WERI-Rb-1 (cell line): Measurements from ENCODE around the gene ACTR1B.
"Not testable (repeated sequence)": the region's sequence is repeated elsewhere in the genome, so short reads cannot be mapped to it uniquely, and the experiment has no call there.

Experiments
- DNase-seq: peaks from one replicate; pipeline ENCODE4 v3.0.0-alpha.2; 2020
- H3K27ac ChIP-seq: fragments of 250-450 bp; sonication (Bioruptor Pico); 2 replicates; pipeline ENCODE4 v1.5.1; 2020; ENCODE audit warnings: mild to moderate bottlenecking, moderate library complexity
- H3K27me3 ChIP-seq: fragments of 250-450 bp; sonication (Bioruptor Pico); 2 replicates; pipeline ENCODE4 v1.5.1; 2021; ENCODE audit warnings: mild to moderate bottlenecking, low read depth, moderate library complexity; ENCODE audit not compliant: insufficient read depth, severe bottlenecking
- H3K36me3 ChIP-seq: fragments of 250-450 bp; sonication (Bioruptor Pico); 2 replicates; pipeline ENCODE4 v1.5.1; 2020; ENCODE audit warnings: mild to moderate bottlenecking, moderate library complexity
- H3K4me3 ChIP-seq: 2 replicates; pipeline ENCODE4 v1.5.1; 2011; ENCODE audit warnings: low read depth, mild to moderate bottlenecking, control low read depth, low read length
- H3K9me3 ChIP-seq: fragments of 250-450 bp; sonication (Bioruptor Pico); 2 replicates; pipeline ENCODE4 v1.5.1; 2021; ENCODE audit warnings: mild to moderate bottlenecking, moderate library complexity; ENCODE audit not compliant: severe bottlenecking
- TF ChIP-seq, protein P1 (sequence below): IDR thresholded peaks from 2 replicates; pipeline ENCODE4 v1.5.1; 2011; ENCODE audit warnings: low read depth, mild to moderate bottlenecking, control low read depth, inconsistent platforms, low read length

The ACTR1B gene

DNA sequence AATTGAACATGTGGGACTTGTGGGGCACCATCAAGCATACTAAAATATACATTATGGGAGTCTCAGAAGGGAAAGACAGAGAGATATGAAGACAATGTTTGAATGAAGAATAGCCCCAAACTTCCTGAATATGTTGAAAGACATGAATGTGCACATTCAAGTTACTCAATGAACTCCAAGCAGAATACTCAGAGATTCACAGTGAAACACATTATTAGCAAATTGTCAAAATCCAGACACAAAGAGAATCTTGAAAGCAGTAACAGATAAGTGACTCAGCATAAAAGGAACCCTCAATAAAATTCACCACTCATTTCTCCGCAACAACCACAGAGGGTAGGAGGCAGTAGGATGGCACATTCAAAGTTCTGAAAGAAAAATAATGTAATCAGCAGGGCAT lies 14.5 kb upstream of the ACTR1B start:
- H3K27me3 ChIP-seq, result no peaks in the 10 kb centered on the region
- no peaks in the 10 kb centered on the region for H3K9me3 ChIP-seq
- no peak overlapping the region for H3K27ac ChIP-seq
- TF ChIP-seq, protein P1, sequence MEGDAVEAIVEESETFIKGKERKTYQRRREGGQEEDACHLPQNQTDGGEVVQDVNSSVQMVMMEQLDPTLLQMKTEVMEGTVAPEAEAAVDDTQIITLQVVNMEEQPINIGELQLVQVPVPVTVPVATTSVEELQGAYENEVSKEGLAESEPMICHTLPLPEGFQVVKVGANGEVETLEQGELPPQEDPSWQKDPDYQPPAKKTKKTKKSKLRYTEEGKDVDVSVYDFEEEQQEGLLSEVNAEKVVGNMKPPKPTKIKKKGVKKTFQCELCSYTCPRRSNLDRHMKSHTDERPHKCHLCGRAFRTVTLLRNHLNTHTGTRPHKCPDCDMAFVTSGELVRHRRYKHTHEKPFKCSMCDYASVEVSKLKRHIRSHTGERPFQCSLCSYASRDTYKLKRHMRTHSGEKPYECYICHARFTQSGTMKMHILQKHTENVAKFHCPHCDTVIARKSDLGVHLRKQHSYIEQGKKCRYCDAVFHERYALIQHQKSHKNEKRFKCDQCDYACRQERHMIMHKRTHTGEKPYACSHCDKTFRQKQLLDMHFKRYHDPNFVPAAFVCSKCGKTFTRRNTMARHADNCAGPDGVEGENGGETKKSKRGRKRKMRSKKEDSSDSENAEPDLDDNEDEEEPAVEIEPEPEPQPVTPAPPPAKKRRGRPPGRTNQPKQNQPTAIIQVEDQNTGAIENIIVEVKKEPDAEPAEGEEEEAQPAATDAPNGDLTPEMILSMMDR, result no peak
- no peaks in the 10 kb centered on the region for H3K36me3 ChIP-seq
- no peak for DNase-seq
- H3K4me3 ChIP-seq, result no peak overlapping the region

DNA sequence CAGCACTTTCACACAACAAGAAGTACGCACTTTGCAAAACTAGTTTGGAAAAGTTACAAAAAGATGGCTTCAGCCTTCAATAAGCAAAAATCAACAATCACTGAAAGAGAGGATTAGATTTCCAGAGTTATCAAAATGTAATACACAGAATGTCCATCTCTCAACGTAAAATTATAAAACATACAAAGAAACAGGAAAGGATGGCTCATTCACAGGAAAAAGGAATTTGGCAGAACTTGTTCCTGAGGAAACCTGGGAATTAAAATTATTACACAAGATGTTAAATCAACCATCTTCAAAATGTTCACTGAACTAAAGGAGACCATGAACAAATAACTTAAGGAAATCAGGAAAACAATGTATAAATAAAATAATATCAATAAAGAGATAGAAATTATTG lies 13.6 kb upstream of the ACTR1B start:
- Histone ChIP-seq H3K4me3 (no peak overlapping the region), H3K9me3 (no peaks in the 10 kb centered on the region)
- TF ChIP-seq, protein P1, result no peak

DNA sequence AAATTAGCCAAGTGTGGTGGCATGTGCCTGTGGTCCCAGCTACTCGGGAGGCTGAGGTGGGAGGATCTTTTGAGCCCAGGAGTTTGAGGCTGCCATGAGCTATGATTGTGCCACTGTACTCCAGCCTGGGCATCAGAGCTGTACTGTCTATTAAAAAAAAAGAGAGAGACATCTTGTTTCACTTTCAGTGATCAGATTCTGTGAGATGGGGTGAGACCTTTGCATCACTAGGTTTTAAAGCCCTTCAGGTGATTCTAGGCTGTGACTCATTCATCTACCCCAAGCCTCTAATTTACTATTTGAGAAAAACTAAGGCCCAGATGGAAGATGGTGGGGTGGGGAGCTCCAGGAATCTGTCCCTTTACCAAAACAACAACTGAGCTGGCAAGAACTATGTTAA lies 12.8 kb upstream of the ACTR1B start:
- TF ChIP-seq, protein P1, result no peak
- Histone ChIP-seq H3K36me3 (no peaks in the 10 kb centered on the region), H3K27me3 (no peaks in the 10 kb centered on the region), H3K9me3 (no peaks in the 10 kb centered on the region), H3K4me3 (no peak overlapping the region), H3K27ac (no peak overlapping the region)
- DNase-seq, result no peak

More for the DNA sequence above, 13.6 kb upstream of the ACTR1B start:
- Histone ChIP-seq H3K27me3 (no peaks in the 10 kb centered on the region), H3K36me3 (no peaks in the 10 kb centered on the region), H3K27ac (no peak overlapping the region)
- DNase-seq, result no peak

DNA sequence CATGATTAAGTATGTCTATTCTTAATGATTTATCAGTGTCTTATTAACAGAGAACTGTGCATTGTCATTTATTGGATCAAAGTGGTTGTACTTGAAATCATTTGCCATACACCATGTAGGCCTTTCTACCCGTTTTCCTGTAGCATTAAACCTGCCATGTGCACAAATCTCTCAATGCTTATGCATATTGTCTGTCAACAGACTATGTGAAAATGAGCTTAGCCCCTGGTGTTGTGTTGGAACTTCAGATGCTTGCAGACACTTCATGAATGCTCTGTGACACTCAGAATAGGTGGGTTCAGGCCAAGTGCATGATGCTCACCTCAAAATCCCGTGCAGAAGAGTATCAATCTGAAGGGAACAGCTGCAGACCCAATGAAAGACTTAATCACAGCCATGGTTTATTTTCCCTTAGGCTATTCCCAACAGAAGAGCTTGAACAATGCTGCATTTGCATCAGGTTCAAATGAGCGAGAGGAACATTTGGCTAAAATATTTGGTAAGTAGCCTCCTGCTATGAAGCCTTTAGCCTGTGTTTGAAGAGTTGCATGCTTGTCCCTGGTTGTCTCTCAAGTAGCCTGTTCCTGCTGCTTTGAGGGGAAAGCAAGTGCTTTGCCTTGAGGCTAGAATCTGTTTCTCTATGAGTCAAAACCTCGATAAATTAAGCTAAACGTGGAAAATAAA lies 11.7 kb upstream of the ACTR1B start:
- Histone ChIP-seq H3K27ac (no peak overlapping the region), H3K27me3 (no peaks in the 10 kb centered on the region), H3K36me3 (no peaks in the 10 kb centered on the region), H3K9me3 (no peaks in the 10 kb centered on the region), H3K4me3 (no peak overlapping the region)
- TF ChIP-seq, protein P1, result no peak
- DNase-seq, result no peak

DNA sequence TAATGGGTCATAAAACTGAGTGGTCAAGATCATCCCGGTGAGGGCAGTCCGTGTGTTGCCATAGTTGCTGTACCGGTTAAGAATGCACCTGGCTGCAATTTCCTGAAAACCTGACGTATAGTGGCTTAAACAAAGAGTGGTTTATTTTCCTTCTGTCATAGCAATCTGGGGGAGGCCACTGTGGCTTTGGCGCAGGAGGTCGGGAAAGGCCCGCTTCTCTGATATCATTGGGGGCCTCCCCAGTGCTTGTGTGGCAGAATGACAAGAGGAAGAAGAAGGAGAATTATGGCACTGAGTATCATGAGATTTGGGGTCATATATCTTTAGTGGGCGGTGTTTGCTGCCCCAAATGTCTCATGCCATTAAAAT lies 10.1 kb upstream of the ACTR1B start:
- TF ChIP-seq, protein P1, result no peak
- Histone ChIP-seq H3K27me3 (no peaks in the 10 kb centered on the region), H3K36me3 (no peaks in the 10 kb centered on the region), H3K4me3 (no peak overlapping the region), H3K9me3 (no peaks in the 10 kb centered on the region), H3K27ac (no peak overlapping the region)
- DNase-seq, result no peak

DNA sequence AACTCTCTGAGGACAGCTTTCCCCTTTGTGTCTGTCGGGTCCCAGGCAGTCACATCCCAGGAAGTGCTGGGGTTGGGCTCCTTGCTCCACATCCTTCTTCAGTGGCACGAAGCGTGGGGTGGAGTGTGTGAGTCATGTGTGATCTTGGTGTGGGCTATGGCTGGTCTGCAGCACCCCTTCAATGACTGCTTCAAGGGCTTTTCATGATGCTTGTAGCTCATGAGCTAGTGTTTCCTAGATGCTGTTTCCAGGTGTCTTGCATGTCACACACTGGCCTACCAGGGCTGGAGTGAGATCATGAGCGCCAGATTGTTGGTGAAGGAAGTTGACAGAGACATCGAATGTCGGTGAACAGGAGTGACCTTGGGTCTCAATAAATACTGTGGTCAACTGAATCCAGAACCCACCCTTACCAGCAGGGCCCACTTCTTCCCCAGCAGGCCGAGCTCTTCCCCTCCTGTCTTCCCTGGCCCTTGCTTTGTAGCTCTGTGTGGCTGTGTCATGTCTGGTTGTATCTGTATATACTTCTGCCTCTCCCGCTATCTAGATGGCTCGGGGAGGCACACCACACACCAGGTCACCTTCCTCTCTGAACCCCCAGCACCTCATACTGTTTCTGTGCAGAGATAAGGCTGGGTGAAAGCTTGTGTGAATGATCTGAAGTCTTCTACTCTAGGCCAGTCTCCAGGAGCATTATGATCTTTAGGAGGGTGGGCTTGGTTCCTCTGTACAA lies 9.5 kb upstream of the ACTR1B start:
- H3K9me3 ChIP-seq, result no peaks in the 10 kb centered on the region
- H3K36me3 ChIP-seq, result no peaks in the 10 kb centered on the region
- no peak overlapping the region for H3K27ac ChIP-seq
- TF ChIP-seq, protein P1, result no peak
- no peaks in the 10 kb centered on the region for H3K27me3 ChIP-seq
- H3K4me3 ChIP-seq, result no peak overlapping the region
- no peak for DNase-seq

DNA sequence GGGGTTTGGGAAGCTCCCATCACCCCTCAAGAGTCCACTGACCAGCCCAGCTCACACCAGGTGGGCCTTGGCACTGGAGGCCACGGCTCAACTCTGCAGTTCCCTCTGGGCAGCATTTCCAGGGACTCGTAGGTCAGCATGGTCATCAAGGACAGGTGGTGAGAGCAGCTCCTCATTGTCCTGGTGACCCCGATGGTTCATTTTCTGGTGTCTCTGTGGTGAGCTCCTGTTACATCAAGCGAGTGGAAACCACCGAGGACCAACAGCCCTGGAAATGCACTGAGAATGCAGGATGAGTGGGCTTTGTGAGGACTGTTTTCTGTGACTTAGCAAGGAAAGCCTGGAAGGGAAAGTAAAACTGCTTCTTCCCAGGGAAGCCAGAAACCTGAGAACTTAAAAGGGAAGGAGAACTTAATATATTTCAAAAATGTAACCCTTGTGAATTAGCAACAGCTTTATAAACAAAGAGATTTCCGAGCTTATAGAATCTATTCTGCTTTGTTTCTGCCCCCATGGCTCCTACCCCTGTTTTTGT lies 8.8 kb upstream of the ACTR1B start:
- not testable (repeated sequence) for H3K9me3 ChIP-seq, H3K4me3 ChIP-seq, H3K27me3 ChIP-seq, H3K36me3 ChIP-seq, H3K27ac ChIP-seq, DNase-seq
